ENCODE measurements around the gene TFDP2. TPM values are rescaled to one million over a fixed set of nuclear protein-coding genes. Genes with fewer than 3 reads are reported as not detected.

The TFDP2 gene
- total and polyA plus RNA-seq, 9 of the 15 experiments (the other 6 are each of a cell fraction or from before 2014, with no cell fraction given) = 95.6 to 179 (median 126) TPM

- TF ChIP-seq ZBTB11 (CRISPR knock-in tag; IDR thresholded peaks at IDR 0.05) (no peak), JUN (IDR thresholded peaks at IDR 0.05; ENCODE audit: borderline replicate concordance, low read depth, low read length) (peak; percentile 84), JUN (CRISPR knock-in tag; IDR thresholded peaks at IDR 0.05; ENCODE audit: borderline replicate concordance) (no peak), NR4A1 (CRISPR knock-in tag; IDR thresholded peaks at IDR 0.05) (no peak), NR4A1 (tag; IDR thresholded peaks at IDR 0.05) (no peak), ZNF197 (CRISPR knock-in tag; IDR thresholded peaks at IDR 0.05; ENCODE audit: low read depth) (no peak), AFF1 (IDR thresholded peaks at IDR 0.05; ENCODE audit: low read depth in 1 of 2, partially characterized antibody in 2 of 2) (peak in 1 of 2 experiments; percentile 36), CHCHD3 (CRISPR knock-in tag; IDR thresholded peaks at IDR 0.05) (no peak), KDM4B (IDR thresholded peaks at IDR 0.05; ENCODE audit: borderline replicate concordance in 2 of 2, low read depth in 1 of 2) (no peak), ZNF79 (CRISPR knock-in tag; IDR thresholded peaks at IDR 0.05; ENCODE audit: low read depth) (no peak), ZKSCAN8 (CRISPR knock-in tag; IDR thresholded peaks at IDR 0.05) (no peak), FOSL1 (tag; conservative IDR thresholded peaks at IDR 0.05) (peak; percentile 96), KDM5B (IDR thresholded peaks at IDR 0.05; ENCODE audit: insufficient replicate concordance, low read depth, low read length) (no peak), ZBTB8A (IDR thresholded peaks at IDR 0.05; ENCODE audit: partially characterized antibody) (no peak), ZNF589 (CRISPR knock-in tag; IDR thresholded peaks at IDR 0.05; ENCODE audit: low read depth) (0 out of 2 replicates have a peak, but pooled peaks have one; percentile 33), ZNF175 (CRISPR knock-in tag; IDR thresholded peaks at IDR 0.05; ENCODE audit: low read depth) (no peak), IRF2 (CRISPR knock-in tag; IDR thresholded peaks at IDR 0.05) (no peak)
Measured at GRCh38 chr3:142098964-142099363, 50.4 kb downstream of the TFDP2 start (continued).

Measured in K562 (cell line).